Stimulated activated naive CD8-positive, alpha-beta T cell treated with anti-CD3 and anti-CD28 coated beads, Interleukin-15, amount 100 ng/mL, for 72 hours (primary cell): ENCODE data around the gene ADGRG1.
A peak's percentile ranks its signal among the peaks of the same experiment; 100 is the strongest.
"Not testable (repeated sequence)": the region's sequence is repeated elsewhere in the genome, so short reads cannot be mapped to it uniquely, and the experiment has no call there.

ENCODE experiments used
- ATAC-seq: fragments of 150-1000 bp; cut with Tn5 transposase; 2 replicates; pipeline ENCODE4 v1.10.0; 2021; ENCODE audit warnings: mild to moderate bottlenecking, moderate library complexity
- DNase-seq, 2 donors: peaks; one replicate each; pipeline ENCODE4 v3.0.0; 2021 to 2022
- H3K27ac Mint-ChIP-seq, 2 donors: one replicate each; pipeline ENCODE4 v1.8.0; 2022; ENCODE audit warnings: mild to moderate bottlenecking in 2 of 2, mixed read lengths in 2 of 2, moderate library complexity in 2 of 2
- H3K27me3 Mint-ChIP-seq: one replicate; pipeline ENCODE4 v1.8.0; 2022; ENCODE audit warnings: mixed read lengths
- H3K4me1 Mint-ChIP-seq: one replicate; pipeline ENCODE4 v1.8.0; 2022; ENCODE audit warnings: mild to moderate bottlenecking, mixed read lengths
- H3K4me3 Mint-ChIP-seq, 2 donors: one replicate each; pipeline ENCODE4 v1.8.0; 2022; ENCODE audit warnings: mild to moderate bottlenecking in 2 of 2, mixed read lengths in 2 of 2, moderate library complexity in 1 of 2
- H3K9me3 Mint-ChIP-seq, 2 donors: one replicate each; pipeline ENCODE4 v1.8.0; 2022; ENCODE audit warnings: mixed read lengths in 2 of 2

ADGRG1 gene

GRCh38 chr16:57628008-57628781, at the start of gene ADGRG1:
ADGRG1 (plus strand) TSS chr16:57628630; CDS start chr16:57650288, 21,658 bp downstream.
- H3K9me3 Mint-ChIP-seq = no peaks in the 10 kb centered on the region
- ATAC-seq = peak; percentile 78
- peaks cover 63% of the 10 kb centered on the region for H3K4me1 Mint-ChIP-seq
- H3K4me3 Mint-ChIP-seq = peak within 1 kb of the TSS; percentile 69 to 80
- H3K27ac Mint-ChIP-seq = peak within 1 kb of the TSS; percentile 42 to 59
- H3K27me3 Mint-ChIP-seq = peaks cover 43% of the 10 kb centered on the region
- DNase-seq = peak; percentile 44 to 67

- no peak for DNase-seq
- Mint-ChIP-seq H3K9me3 (no peaks in the 10 kb centered on the region), H3K4me3 (no peak overlapping the region), H3K27ac (peak overlapping the region; percentile 37 to 42), H3K27me3 (no peaks in the 10 kb centered on the region), H3K4me1 (peaks cover 80% of the 10 kb centered on the region)
- no peak for ATAC-seq
Observed at GRCh38 chr16:57579361-57579665, 49.1 kb upstream of the ADGRG1 start.

- peak overlapping the region; percentile 24 to 36 for H3K4me3 Mint-ChIP-seq
- ATAC-seq (no peak), DNase-seq (peak in 1 of 2 donors; percentile 4)
- H3K27me3 Mint-ChIP-seq = no peaks in the 10 kb centered on the region
- peak overlapping the region in 1 of 2 donors; percentile 56 for H3K27ac Mint-ChIP-seq
- peaks cover 71% of the 10 kb centered on the region for H3K4me1 Mint-ChIP-seq
- no peaks in the 10 kb centered on the region for H3K9me3 Mint-ChIP-seq
Observed at GRCh38 chr16:57585051-57585687, 43.3 kb upstream of the ADGRG1 start.

GRCh38 chr16:57588831-57589230, 39.6 kb upstream of the ADGRG1 start:
- DNase-seq = peak in 1 of 2 donors; percentile 5
- no peak overlapping the region for H3K4me3 Mint-ChIP-seq
- H3K4me1 Mint-ChIP-seq = peaks cover 81% of the 10 kb centered on the region
- ATAC-seq = no peak
- H3K27ac Mint-ChIP-seq = no peak overlapping the region
- peaks cover 0 to 4% of the 10 kb centered on the region in 2 donors for H3K9me3 Mint-ChIP-seq
- H3K27me3 Mint-ChIP-seq = no peaks in the 10 kb centered on the region

GRCh38 chr16:57589374-57589773, 39.1 kb upstream of the ADGRG1 start:
- Mint-ChIP-seq H3K4me1 (peaks cover 76% of the 10 kb centered on the region), H3K27me3 (no peaks in the 10 kb centered on the region), H3K9me3 (peaks cover 0 to 4% of the 10 kb centered on the region in 2 donors), H3K4me3 (no peak overlapping the region), H3K27ac (no peak overlapping the region)
- peak in 1 of 2 donors; percentile 9 for DNase-seq
- ATAC-seq = no peak

- Mint-ChIP-seq H3K4me1 (peaks cover 68% of the 10 kb centered on the region), H3K27me3 (no peaks in the 10 kb centered on the region), H3K4me3 (peak overlapping the region; percentile 82 to 87), H3K9me3 (peaks cover 4 to 7% of the 10 kb centered on the region in 2 donors), H3K27ac (peak overlapping the region; percentile 95 to 99)
- ATAC-seq (peak; percentile 17), DNase-seq (peak in 1 of 2 donors; percentile 35)
Observed at GRCh38 chr16:57590654-57591085, 37.8 kb upstream of the ADGRG1 start.

- H3K4me1 Mint-ChIP-seq = peaks cover 62% of the 10 kb centered on the region
- no peaks in the 10 kb centered on the region for H3K27me3 Mint-ChIP-seq
- peak; percentile 85 to 91 for DNase-seq
Observed at GRCh38 chr16:57591086-57591869, 37.2 kb upstream of the ADGRG1 start.

GRCh38 chr16:57591870-57592485, 36.5 kb upstream of the ADGRG1 start:
- H3K27ac Mint-ChIP-seq = peak overlapping the region; percentile 95 to 99
- H3K4me3 Mint-ChIP-seq = peak overlapping the region; percentile 82 to 87
- no peak for ATAC-seq
- H3K9me3 Mint-ChIP-seq = peaks cover 7 to 9% of the 10 kb centered on the region in 2 donors
- no peaks in the 10 kb centered on the region for H3K27me3 Mint-ChIP-seq
- peaks cover 61% of the 10 kb centered on the region for H3K4me1 Mint-ChIP-seq
- peak in 1 of 2 donors; percentile 9 for DNase-seq

More at GRCh38 chr16:57591086-57591869, 37.2 kb upstream of the ADGRG1 start:
- ATAC-seq = peak; percentile 94
- Mint-ChIP-seq H3K9me3 (peaks cover 7 to 9% of the 10 kb centered on the region in 2 donors), H3K27ac (peak overlapping the region; percentile 95 to 99), H3K4me3 (peak overlapping the region; percentile 82 to 87)

GRCh38 chr16:57592591-57593003, 35.8 kb upstream of the ADGRG1 start:
- ATAC-seq (peak; percentile 84), DNase-seq (peak; percentile 80 to 87)
- Mint-ChIP-seq H3K27ac (peak overlapping the region; percentile 95 to 99), H3K9me3 (peaks cover 12 to 13% of the 10 kb centered on the region in 2 donors), H3K4me1 (peaks cover 60% of the 10 kb centered on the region), H3K4me3 (peak overlapping the region; percentile 82 to 87), H3K27me3 (no peaks in the 10 kb centered on the region)

- H3K27me3 Mint-ChIP-seq = no peaks in the 10 kb centered on the region
- DNase-seq (no peak), ATAC-seq (no peak)
- peak overlapping the region; percentile 82 to 87 for H3K4me3 Mint-ChIP-seq
- H3K9me3 Mint-ChIP-seq = peaks cover 14 to 15% of the 10 kb centered on the region in 2 donors
- H3K4me1 Mint-ChIP-seq = peaks cover 64% of the 10 kb centered on the region
- H3K27ac Mint-ChIP-seq = peak overlapping the region; percentile 94 to 95
Observed at GRCh38 chr16:57593021-57593420, 35.4 kb upstream of the ADGRG1 start.

GRCh38 chr16:57593990-57594389, 34.4 kb upstream of the ADGRG1 start:
- peaks cover 63% of the 10 kb centered on the region for H3K4me1 Mint-ChIP-seq
- H3K27me3 Mint-ChIP-seq = no peaks in the 10 kb centered on the region
- H3K4me3 Mint-ChIP-seq = no peak overlapping the region
- DNase-seq (no peak), ATAC-seq (no peak)
- H3K27ac Mint-ChIP-seq = no peak overlapping the region
- H3K9me3 Mint-ChIP-seq = peaks cover 14 to 24% of the 10 kb centered on the region in 2 donors

- peak in 1 of 2 donors; percentile 4 for DNase-seq
- no peaks in the 10 kb centered on the region for H3K27me3 Mint-ChIP-seq
- H3K9me3 Mint-ChIP-seq = peaks cover 20 to 25% of the 10 kb centered on the region in 2 donors
- no peak overlapping the region for H3K27ac Mint-ChIP-seq
- H3K4me1 Mint-ChIP-seq = peaks cover 62% of the 10 kb centered on the region
- no peak overlapping the region for H3K4me3 Mint-ChIP-seq
- ATAC-seq = no peak
Observed at GRCh38 chr16:57594531-57595031, 33.8 kb upstream of the ADGRG1 start.

GRCh38 chr16:57596234-57596633, 32.2 kb upstream of the ADGRG1 start:
- ATAC-seq, DNase-seq, H3K4me3 Mint-ChIP-seq, H3K27me3 Mint-ChIP-seq, H3K27ac Mint-ChIP-seq: not testable (repeated sequence)
- Mint-ChIP-seq H3K4me1 (peaks cover 62% of the 10 kb centered on the region), H3K9me3 (peaks cover 20 to 25% of the 10 kb centered on the region in 2 donors)

- H3K9me3 Mint-ChIP-seq = peaks cover 20 to 21% of the 10 kb centered on the region in 2 donors
- no peak for ATAC-seq
- peak overlapping the region in 1 of 2 donors; percentile 21 for H3K27ac Mint-ChIP-seq
- DNase-seq = no peak
- no peak overlapping the region for H3K4me3 Mint-ChIP-seq
- H3K4me1 Mint-ChIP-seq = peaks cover 62% of the 10 kb centered on the region
- no peaks in the 10 kb centered on the region for H3K27me3 Mint-ChIP-seq
Observed at GRCh38 chr16:57598437-57598836, 30.0 kb upstream of the ADGRG1 start.
